HepG2 (cell line): Measurements from ENCODE around the gene PTPN3. TPM values are rescaled to one million over a fixed set of nuclear protein-coding genes. Genes with fewer than 3 reads are reported as not detected.

ENCODE experiments used
- AFF4 ChIP-seq: sonication (generic); formaldehyde crosslinking; IDR thresholded peaks from 2 replicates; pipeline ENCODE4 v1.4.0; 2020; ENCODE audit warnings: missing genetic modification reagents
- E2F1 ChIP-seq: sonication (generic); formaldehyde crosslinking; IDR thresholded peaks from 2 replicates; pipeline ENCODE4 v1.5.0; 2020; ENCODE audit warnings: missing genetic modification reagents
- GABPB1 ChIP-seq: IDR thresholded peaks from 2 replicates; pipeline ENCODE4 v1.6.1; 2016; ENCODE audit warnings: mild to moderate bottlenecking, missing genetic modification reagents, moderate library complexity, missing compliant biosample characterization
- HDAC2 ChIP-seq: sonication (generic); formaldehyde crosslinking; IDR thresholded peaks from 2 replicates; pipeline ENCODE4 v1.4.0; 2020; ENCODE audit warnings: missing genetic modification reagents
- HNRNPK ChIP-seq: fragments of 200-400 bp; formaldehyde crosslinking; IDR thresholded peaks from 2 replicates; pipeline ENCODE4 v1.6.1; 2018; ENCODE audit warnings: low read length, low read depth, moderate library complexity, mild to moderate bottlenecking; ENCODE audit not compliant: poor library complexity, severe bottlenecking
- MNT ChIP-seq: fragments of 450-650 bp; IDR thresholded peaks from 2 replicates; pipeline ENCODE4 v1.6.1; 2016
- NPAS2 ChIP-seq: sonication (generic); formaldehyde crosslinking; IDR thresholded peaks from 2 replicates; pipeline ENCODE4 v1.8.0; 2022; ENCODE audit warnings: mild to moderate bottlenecking, missing genetic modification reagents, borderline replicate concordance
- PBX3 ChIP-seq: sonication (generic); formaldehyde crosslinking; IDR thresholded peaks from 2 replicates; pipeline ENCODE4 v1.8.1; 2023; ENCODE audit warnings: missing genetic modification reagents, inconsistent platforms, borderline replicate concordance
- RFXAP ChIP-seq: sonication (generic); formaldehyde crosslinking; IDR thresholded peaks from 2 replicates; pipeline ENCODE4 v1.4.0; 2020; ENCODE audit warnings: missing genetic modification reagents, borderline replicate concordance
- STAT6 ChIP-seq: sonication (generic); formaldehyde crosslinking; IDR thresholded peaks from 2 replicates; pipeline ENCODE4 v1.4.0; 2020; ENCODE audit warnings: missing genetic modification reagents, mild to moderate bottlenecking, borderline replicate concordance
- ZNF503 ChIP-seq: sonication (generic); formaldehyde crosslinking; IDR thresholded peaks from 2 replicates; pipeline ENCODE4 v1.4.0; 2020; ENCODE audit warnings: missing genetic modification reagents
- ZNF547 ChIP-seq: sonication (generic); formaldehyde crosslinking; IDR thresholded peaks from 2 replicates; pipeline ENCODE4 v1.5.1; 2020; ENCODE audit warnings: mild to moderate bottlenecking, missing genetic modification reagents
- ZNF558 ChIP-seq: sonication (generic); formaldehyde crosslinking; IDR thresholded peaks from 2 replicates; pipeline ENCODE4 v1.9.0; 2022; ENCODE audit warnings: mild to moderate bottlenecking, missing genetic modification reagents, borderline replicate concordance
- ZNF652 ChIP-seq: IDR thresholded peaks from 2 replicates; pipeline ENCODE4 v1.6.1; 2016; ENCODE audit warnings: low read depth, borderline replicate concordance
- ZSCAN20 ChIP-seq: sonication (generic); formaldehyde crosslinking; IDR thresholded peaks from 2 replicates; pipeline ENCODE4 v1.4.0; 2020; ENCODE audit warnings: missing genetic modification reagents, mild to moderate bottlenecking, borderline replicate concordance
- polyA plus RNA-seq, 8 experiments: library from polyadenylated mRNA; depleted of rRNA in 3 of 8; stranded (reverse) in 7 of 8; unstranded in 1 of 8; fragments of >200 nt; fragmentation: Illumina TruSeq in 4 of 8; extraction: Trizol in 4 of 8; gene quantifications; 2 replicates each; pipeline versions ENCODE4 v1.2.1 to v1.2.3, GENCODE V29; 2011 to 2016; ENCODE audit warnings: low read depth in 4 of 8, missing spikeins in 1 of 8, mixed read lengths in 1 of 8; ENCODE audit not compliant: insufficient read depth in 1 of 8
- total RNA-seq, 5 experiments: library from RNA; depleted of rRNA; stranded (reverse); fragments of >200 nt; fragmentation: Illumina TruSeq; extraction: Trizol; gene quantifications; 2 replicates each; pipeline ENCODE4 v1.2.3, GENCODE V29; 2016; ENCODE audit warnings: low read depth in 1 of 5

The PTPN3 gene
- total and polyA plus RNA-seq, 2 of the 13 experiments (the other 11 are each of a cell fraction or from before 2014, with no cell fraction given): 5.6 to 20.5 TPM

GRCh38 chr9:109477258-109478050, 20.7 kb downstream of the PTPN3 start (continued):
- TF ChIP-seq STAT6 (no peak), AFF4 (CRISPR knock-in tag) (no peak), ZNF652 (CRISPR knock-in tag) (no peak), HNRNPK (no peak), ZNF547 (CRISPR knock-in tag) (no peak; the same call in 1 of the 2 replicates), NPAS2 (CRISPR knock-in tag) (no peak), ZNF558 (CRISPR knock-in tag) (no peak; the same call in 1 of the 2 replicates), ZNF503 (CRISPR knock-in tag) (no peak), PBX3 (CRISPR knock-in tag) (no peak), HDAC2 (CRISPR knock-in tag) (peak; percentile 93), ZSCAN20 (CRISPR knock-in tag) (no peak), GABPB1 (CRISPR knock-in tag) (peak; percentile 81), RFXAP (CRISPR knock-in tag) (no peak), MNT (peak; percentile 24; the same call in 1 of the 2 replicates), E2F1 (CRISPR knock-in tag) (no peak)
